HG03571 (cell line): ENCODE measurements around the gene RNU6-9.

Experiments
- ATAC-seq: cut with Tn5 transposase; IDR thresholded peaks from one replicate; pipeline ENCODE4 v1.9.1; 2021; ENCODE audit not compliant: unreplicated experiment

Gene RNU6-9

DNA sequence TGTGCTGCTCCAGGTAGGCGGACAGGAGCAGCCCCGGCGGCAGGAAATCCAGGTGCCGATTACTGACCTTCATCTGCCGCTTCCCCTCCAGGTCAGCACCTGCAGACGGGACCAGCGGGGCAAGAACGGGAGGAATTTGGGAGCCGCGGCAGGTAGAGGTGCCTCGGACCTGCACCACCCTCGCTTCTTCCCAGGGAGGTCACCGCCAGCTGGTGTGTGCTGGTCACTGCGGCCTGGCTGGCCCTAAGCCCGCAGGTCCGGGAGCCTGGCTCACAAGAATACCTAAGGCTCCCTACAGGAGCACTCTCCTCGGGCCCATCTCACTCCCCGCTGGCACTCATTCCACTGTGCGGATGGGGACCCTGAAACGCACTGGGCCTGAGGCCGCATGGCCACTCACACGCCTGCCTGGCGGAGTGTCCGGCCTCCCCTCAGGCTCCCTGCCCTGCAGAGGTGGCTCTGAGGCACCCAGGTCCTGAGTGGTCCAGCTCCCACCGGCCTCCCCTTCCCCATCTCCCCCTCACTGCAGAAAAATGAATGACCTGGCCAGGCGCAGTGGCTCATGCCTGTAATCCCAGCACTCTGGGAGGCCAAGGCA, 4.3 kb downstream of the RNU6-9 start:
- ATAC-seq: no peak

DNA sequence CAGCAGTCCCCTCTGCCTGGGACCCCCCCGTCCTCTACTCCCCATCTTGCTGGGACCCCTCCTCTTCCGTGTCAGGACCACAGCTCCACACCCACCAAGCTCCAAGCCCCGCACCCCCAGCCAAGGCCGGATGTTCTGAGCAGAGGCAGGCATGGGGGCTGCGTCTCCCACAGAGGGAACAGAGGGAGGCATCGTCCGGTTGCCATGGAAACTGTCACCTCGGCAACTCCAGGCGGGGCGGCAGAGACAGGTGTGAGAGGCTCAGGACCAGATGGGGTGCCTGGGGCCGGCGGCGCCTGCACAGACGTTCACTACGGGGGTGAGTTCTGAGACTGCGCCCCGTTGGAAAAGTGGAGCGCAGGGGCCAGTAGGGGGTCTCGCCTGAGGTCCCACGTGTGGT, 5.4 kb downstream of the RNU6-9 start:
- no peak for ATAC-seq

DNA sequence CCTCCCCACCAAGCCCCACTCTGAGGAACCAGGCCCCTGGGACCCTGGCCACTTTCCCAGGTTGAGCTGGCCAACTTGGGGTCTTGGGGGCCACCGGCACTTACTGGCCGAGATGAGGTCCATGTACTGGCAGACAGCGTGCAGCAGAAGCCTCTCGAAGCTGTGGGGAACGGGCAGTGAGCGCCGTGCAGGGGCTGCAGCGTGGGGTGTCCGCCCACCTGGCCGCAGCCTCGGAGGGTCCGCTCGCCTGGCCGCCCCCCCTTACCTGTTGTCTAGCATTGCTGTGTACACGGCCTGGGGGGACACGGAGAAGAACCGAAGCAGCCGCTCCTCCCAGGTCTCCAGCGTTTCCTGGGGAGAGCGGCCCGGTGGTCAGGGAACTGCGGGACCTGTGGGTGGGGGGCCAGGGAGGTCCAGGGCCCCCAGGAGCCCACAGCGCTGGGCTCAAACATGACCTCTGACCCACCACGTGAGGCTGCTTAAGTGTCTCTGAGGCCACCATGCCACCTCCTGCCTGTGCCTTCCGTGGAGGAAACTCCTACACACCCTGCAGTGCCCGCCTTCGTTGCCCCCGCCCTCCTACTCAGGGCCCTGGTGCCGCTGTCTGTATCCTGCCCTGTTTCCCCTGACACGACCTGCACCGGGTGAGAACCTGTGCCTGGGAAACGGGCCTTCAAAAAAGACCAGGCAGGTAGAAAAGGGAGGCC, 6.2 kb downstream of the RNU6-9 start:
- ATAC-seq: no peak

DNA sequence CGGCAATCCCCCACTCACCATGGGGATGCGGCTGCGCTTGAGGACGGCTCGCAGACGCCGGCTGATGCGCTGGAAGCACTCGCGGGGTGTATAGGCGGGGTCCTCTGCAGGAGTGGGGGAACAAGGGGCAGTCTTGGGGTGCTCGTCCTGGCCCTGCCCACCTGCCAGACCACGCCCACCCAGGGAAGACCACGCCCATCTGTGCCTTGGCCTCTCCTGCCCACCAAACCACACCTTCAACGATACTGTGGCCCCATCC, 6.7 kb downstream of the RNU6-9 start:
- no peak for ATAC-seq

DNA sequence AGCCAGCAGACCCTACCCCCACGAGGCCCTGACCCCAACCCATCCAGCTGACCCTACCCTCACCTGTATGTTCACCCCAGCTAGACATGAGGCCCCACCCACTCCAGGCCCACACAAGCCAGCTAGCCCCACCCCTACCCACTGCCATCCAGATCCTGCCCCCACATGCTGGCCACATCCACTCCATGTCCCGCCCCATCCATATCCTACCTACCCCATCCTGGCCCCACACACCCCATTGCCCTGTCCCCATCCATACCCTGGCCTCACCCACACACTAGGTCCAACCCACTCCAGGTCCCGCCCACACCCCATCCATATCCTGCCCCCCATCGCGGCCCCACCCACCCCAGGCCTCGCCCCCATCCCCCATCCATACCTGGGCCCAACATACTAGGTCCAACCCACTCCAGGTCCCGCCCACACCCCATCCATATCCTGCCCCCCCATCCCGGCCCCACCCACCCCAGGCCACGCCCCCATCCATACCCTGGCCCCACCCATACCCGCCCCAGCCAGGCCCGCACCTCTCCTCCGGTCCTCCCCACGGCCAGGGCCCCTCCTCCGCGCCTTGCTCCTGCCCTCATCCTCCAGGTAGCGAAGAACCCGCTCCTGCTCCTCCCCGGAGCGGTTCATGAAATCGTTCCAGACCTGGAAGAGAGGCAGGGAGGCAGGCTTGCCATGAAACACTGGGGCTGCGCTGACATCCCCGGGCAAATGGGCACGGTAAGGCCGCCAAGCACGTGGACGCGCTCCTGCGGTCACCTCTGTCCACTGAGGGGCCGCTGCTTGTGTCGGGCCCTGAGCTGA, 7.2 kb downstream of the RNU6-9 start:
- no peak for ATAC-seq

DNA sequence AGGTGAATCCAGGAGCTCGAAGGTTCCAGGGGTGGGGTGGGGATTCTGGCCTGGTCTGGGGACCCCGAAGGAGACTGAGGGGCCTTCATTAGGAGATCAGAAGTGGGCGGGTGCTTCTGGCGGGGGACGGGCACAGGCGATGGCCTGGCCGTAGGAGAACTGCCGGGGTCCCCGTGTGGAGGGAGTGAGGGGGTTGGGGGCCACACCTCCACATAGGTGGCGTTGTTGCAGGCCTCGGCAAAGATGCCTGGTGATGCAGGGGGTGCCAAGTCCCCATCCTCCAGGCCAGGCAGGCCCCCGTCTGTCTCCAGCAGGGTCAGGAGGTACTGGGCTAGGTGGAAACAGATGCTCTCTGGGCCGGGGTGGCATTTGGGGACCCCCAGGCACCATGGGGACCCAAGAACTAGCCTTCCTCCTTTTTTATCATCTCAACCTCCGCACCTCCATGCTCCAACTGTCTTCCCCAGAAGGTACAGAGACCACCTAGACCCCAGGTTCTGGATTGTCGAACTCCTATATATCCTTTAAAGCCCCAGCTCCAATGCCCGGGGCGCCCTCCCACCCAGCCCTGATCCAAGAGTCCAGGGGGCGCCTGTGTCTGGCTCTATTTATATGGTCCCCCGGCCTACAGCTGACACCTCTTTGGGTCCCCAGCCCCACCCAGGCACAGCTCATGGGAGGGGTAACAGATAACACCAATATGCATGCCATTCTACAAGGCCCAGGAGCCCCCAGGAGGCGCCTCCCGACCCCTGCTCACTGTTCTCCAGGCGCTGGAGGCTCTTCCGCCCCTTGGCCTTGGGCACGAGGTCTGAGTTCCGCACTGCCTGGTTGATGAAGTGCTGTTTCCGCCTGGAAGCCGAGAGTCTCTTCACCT, 8.2 kb downstream of the RNU6-9 start:
- no peak for ATAC-seq

DNA sequence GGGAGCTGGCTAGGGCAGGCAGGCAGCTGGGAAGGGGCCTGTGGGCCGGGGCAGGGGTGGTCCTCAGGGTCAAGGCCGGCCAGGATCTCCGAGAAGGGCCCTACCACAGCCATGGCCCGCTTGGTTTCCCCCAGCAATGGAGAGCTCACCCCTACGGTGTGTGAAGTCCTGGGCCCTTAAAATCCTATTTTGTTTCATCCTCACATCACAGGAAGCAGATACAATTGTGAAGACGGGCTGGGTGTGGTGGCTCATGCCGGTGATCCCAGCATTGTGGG, 8.7 kb downstream of the RNU6-9 start:
- ATAC-seq: no peak

DNA sequence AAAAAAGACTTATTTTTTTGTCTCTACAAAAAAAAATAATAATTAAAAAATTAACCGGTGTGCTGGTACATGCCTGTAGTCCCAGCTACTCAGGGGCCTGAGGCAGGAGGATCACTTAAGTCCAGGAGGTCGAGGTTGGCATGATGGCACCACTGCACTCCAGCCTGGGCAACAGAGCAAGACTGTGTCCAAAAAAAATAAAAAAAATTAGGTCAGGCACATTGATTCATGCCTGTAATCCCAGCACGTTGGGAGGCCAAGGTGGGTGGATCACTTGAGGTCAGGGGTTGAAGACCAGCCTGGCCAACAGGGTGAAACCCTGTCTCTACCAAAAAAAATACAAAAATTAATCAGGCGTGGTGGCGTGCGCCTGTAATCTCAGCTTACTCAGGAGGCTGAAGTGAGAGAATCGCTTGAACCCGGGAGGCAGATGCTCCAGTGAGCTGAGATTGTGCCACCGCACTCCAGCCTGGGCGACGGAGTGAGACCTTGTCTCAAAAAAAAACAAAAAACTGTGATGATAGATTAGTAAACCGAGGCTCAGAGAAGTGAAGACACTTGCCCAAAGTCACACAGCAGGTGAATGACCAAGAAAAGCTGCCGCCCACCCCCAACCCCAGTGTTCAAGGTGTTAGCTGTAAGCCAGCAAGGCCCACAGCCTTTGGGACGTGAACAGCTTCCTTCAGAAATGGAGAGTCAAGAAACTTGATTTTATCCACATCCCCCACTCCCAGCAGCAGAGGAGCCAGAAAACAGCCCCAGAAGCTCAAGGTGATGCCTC, 9.4 kb downstream of the RNU6-9 start:
- no peak for ATAC-seq

DNA sequence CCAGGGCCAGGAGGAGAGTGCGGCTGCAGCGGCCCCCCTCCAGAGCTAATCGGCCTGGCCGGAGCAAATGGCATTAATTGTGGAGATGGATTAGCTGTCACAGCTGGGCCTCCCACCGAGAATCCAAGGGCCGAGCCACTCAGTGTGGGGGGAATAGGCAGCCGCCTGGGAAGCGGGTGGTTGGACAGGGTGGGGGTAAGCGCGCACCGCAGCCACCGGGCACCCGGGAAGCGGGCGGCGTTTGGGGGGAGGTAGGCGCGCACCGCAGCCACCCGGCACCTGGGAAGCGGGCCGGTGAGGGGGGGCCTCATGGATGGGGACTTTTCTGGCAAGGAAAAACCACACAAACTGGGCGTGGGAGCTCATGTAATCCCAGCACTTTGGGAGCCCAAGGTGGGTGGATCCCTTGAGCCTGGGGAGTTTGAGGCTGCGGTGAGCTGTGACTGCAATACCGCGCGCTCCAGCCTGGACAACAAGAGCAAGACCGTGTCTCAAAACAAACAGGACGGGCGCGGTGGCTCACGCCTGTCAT, 10.0 kb downstream of the RNU6-9 start:
- ATAC-seq: no peak

DNA sequence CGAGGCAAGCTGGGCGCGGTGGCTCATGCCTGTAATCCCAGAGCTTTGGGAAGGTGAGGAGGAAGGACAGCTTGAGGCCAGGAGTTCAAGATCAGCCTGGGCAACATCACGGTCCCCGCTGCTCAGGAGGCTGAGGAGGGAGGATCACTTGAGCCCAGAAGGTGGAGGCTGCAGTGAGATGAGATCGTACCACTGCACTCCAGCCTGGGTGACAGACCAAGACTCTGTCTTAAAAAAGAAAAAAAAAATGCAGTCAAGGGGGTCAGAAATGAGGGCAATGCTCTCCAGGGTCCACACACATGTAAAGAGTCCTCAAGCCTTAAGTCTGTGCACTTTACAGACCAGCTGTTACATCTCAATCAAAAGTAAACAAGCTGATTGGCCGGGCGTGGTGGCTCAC, 11.3 kb downstream of the RNU6-9 start:
- ATAC-seq: no peak

DNA sequence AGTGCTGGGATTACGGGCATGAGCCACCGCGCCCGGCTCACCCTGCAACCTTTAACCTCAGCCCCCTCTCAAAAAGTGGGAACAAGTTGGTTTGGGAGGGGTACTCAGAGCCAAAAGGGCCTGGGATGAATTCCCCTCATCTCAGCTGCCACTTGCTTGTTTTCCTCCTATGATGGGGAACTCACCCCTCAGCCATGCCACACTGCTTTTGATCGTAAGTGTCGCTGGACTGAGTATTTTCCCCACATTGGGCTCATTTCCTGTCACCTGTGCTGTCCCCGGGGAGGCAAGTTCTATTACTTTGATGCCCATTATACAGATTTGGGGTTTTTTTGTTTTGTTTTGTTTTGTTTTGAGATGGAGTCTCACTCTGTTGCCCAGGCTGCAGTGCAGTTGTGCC, 13.2 kb downstream of the RNU6-9 start:
- ATAC-seq: no peak

DNA sequence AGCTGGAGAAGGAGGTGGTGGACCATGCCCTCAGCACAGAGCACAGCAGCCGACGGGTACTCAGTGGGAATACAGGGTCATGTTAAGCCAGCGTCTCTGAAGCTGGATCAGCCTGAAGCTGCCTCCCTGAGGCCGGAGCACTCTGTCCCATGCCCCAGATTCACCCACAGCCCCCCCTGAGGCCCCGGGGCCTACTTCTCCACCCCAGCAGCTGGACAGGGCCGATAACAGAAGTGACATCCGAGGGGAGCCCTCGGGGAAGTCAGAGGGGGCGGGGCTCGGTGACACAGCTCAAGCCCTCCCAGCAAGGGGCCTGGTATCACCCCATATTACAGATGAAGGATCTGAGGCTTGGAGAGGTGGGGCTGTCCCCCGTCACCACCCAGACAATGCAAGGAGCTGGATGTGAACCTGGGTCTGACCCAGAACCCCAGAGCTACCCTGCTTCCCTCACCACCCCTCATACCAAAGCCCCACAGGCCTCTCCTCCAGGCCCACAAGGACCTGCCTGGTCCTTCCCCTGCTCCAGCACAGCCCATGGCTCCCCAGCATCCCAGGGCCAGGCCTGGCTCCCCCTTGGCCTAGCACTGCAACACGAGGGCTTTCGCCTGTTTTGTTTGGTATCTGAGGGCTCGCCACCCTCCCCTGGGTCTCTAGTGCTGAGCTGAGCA, 14.0 kb downstream of the RNU6-9 start:
- ATAC-seq: no peak

DNA sequence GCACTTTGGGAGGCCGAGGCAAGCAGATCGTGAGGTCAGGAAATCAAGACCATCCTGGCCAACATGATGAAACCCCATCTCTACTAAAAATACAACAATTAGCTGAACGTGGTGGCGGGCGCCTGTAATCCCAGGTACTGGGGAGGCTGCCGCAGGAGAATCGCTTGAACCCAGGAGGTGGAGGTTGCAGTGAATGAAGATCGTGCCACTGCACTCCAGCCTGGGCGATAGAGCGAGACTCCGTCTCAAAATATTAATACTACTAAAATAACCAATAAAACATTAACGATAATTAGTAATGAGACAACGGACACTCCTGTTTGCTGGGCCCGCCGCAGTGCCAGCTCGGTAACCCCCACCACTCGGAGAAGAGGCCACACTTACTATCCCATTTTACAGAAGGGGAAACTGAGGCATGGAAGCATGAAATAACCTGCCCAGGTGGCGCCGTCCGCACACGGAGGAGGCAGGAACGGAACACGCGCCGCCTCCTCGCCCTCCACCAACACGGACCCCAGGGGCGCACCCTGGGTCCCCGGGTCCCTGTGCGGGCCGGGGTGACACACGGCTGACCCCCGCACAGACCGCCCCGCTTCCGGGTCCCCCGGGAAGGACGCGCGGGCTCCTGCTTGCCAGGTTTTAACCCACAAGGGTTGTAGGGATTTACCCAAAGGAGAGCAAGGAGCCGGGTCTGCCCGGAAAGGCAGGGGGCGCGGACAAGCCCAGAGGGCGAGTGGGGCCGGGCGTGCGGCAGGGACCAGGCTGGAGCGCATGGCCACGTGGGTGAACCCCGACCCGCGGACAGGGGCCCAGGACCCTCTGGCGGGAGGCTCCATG, 18.1 kb downstream of the RNU6-9 start:
- ATAC-seq: no peak

DNA sequence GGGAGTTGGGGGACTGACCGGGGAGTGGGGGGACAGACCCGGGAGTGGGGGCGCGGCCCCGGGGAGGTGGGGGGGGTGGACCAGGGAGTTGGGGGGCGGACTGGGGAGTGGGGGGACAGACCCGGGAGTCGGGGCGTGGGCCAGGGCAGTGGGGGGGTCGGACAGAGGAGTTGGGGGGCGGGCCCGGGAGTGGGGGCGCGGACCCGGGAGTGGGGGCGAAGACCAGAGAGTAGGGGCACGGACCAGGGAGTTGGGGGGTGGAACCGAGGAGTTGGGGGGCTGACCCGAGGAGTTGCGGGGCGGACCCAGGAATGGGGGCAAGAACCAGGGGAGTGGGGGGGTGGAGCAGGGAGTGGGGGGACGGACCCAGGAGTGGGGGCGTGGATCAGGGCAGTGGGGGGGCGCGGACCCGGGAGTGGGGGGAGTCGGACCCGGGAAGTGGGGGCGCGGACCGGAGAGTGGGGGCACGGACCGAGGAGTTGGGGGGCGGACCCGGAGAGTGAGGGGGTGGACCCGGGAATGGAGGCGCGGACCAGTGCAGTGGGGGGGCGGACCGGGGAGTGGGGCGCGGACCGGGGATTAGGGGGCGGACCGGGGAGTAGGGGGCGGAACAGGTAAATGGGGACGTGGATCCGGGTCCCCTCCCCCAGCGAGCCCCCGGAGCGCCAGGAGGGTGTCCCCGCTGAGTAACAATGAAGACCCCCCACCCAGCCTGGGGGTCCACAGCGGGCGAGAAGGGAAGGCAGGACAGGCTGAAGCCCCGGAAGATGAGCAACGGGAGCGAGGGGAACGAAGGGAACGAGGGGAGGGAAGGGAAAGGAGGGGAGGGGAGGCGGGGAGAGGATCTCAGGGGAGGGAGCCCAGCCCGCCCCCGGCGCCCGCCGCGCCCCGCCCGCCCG, 19.1 kb downstream of the RNU6-9 start:
- no peak for ATAC-seq

DNA sequence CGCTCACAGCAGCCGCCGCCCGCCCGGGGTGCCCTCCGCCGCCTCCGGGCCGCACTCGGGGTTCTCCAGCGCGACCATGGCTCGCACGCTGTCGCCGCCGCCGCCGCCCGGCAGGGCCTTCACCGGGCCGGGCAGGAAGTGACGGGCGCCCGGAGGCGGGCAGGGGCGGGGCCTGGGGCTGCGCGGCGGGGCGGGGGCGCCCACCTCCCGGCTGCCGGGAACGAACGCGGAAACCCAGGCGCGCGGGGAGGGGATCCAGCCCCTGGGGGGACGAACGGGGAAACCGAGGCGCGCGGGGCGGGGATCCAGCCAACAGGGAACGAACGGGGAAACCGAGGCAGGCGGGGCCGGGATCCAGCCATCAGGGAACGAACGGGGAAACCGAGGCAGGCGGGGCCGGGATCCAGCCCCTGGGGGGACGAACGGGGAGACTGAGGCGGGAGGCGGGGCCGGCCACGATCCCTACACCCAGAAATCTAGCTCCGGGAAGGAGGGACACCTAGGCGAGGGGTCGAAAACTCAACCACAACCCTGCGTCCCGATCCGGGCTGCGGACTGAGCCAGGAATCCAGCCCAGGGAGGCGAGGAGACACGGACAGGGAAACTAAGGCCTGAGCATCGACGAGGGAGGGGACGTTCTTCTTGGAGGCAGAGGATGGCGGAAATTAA, 19.9 kb downstream of the RNU6-9 start, which contains the start of gene R3HDM4:
TSS of gene R3HDM4 (minus strand) at position 140 of the 669 bp plus-strand sequence. CDS start at position 78, 62 bp downstream.
- no peak for ATAC-seq

DNA sequence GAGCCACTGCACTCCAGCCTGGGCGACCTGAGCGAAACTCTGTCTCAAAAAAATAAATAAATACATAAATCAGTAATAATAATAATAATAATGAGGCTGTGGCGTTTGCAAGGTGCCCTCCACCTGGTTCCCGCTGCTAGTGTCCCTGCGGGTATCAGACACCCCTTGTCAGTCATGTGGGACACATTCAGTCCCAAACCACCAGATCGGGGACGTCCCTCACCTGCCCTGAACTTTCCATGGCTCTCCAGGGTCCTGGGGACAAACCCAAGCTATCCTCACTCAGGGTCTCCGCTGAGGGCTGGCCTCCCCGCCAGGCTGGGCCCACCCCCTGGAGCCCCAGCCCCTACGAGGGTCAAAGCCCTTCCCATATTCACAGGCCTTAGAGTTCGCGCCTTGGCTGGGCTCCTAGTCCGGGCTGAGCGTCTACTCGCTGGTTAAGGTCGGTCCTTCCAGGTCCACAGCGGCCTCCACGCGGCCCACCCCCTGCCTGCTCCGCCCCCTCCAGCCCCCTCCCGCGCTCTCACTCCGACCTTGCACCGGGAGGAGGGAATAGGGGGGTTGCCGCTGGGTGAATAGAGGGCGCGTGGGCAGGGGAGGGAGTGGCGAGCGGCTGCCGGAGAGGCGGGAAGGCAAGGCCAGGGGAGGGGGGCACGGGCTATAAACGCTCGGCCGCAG, 23.5 kb downstream of the RNU6-9 start:
- ATAC-seq: no peak
